GM19043 (cell line): ENCODE results near the gene CPZ.
"Not testable (repeated sequence)": the region's sequence is repeated elsewhere in the genome, so short reads cannot be mapped to it uniquely, and the experiment has no call there.

Experiments used
- ATAC-seq: cut with Tn5 transposase; IDR thresholded peaks from one replicate; pipeline ENCODE4 v1.9.1; 2021; ENCODE audit warnings: low read depth; ENCODE audit not compliant: unreplicated experiment

Gene CPZ

GRCh38 chr4:8630240-8630905 lies 37.8 kb downstream of the CPZ start:
- ATAC-seq = not testable (repeated sequence)

- not testable (repeated sequence) for ATAC-seq
Observed at GRCh38 chr4:8631896-8632295, 39.3 kb downstream of the CPZ start.

- ATAC-seq = not testable (repeated sequence)
Observed at GRCh38 chr4:8634773-8635172, 42.2 kb downstream of the CPZ start.

- ATAC-seq = not testable (repeated sequence)
Observed at GRCh38 chr4:8635897-8636554, 43.5 kb downstream of the CPZ start.

GRCh38 chr4:8637456-8637984 lies 45.0 kb downstream of the CPZ start:
- ATAC-seq = no peak

- ATAC-seq = no peak
Observed at GRCh38 chr4:8639021-8639420, 46.5 kb downstream of the CPZ start.

GRCh38 chr4:8639777-8640720 lies 47.5 kb downstream of the CPZ start:
- no peak for ATAC-seq

- ATAC-seq = no peak
Observed at GRCh38 chr4:8640816-8641215, 48.3 kb downstream of the CPZ start.

GRCh38 chr4:8641256-8641655 lies 48.7 kb downstream of the CPZ start:
- no peak for ATAC-seq

GRCh38 chr4:8641931-8642650 lies 49.5 kb downstream of the CPZ start:
- no peak for ATAC-seq

- ATAC-seq = no peak
Observed at GRCh38 chr4:8642651-8643321, 50.2 kb downstream of the CPZ start.

GRCh38 chr4:8643441-8643840 lies 50.9 kb downstream of the CPZ start:
- ATAC-seq = no peak

GRCh38 chr4:8643986-8644385 lies 51.4 kb downstream of the CPZ start:
- no peak for ATAC-seq

GRCh38 chr4:8644461-8644891 lies 51.9 kb downstream of the CPZ start:
- no peak for ATAC-seq

- ATAC-seq = no peak
Observed at GRCh38 chr4:8644966-8645752, 52.6 kb downstream of the CPZ start.

- no peak for ATAC-seq
Observed at GRCh38 chr4:8645753-8646124, 53.2 kb downstream of the CPZ start.

- no peak for ATAC-seq
Observed at GRCh38 chr4:8646296-8647093, 53.9 kb downstream of the CPZ start.

GRCh38 chr4:8647094-8647570 lies 54.6 kb downstream of the CPZ start:
- no peak for ATAC-seq
